ENCODE results near the gene USP10.

The USP10 gene

GRCh38 chr16:84700446-84701300 is 873 bp downstream of the USP10 start:
- DNase-seq: peak; percentile 29

DNA sequence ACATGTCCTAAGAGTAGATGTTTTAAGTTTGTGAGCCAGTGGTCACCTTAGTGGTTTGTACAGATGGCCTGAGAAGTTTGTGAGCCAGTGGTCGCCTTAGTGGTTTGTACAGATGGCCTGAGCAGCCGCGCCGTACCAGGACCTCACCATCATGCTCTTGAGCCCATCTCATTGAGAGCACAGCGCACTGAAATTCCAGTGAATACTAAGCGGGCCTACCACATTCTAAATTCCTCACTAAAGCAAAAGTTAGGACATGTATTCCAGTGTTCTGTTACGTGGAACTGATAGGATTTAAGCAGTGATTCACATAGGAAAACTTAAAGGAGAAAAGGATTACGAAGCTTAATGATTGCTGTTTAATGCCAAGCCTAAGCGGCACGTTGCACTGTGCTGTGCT is 3.9 kb downstream of the USP10 start:
- no peak for DNase-seq

DNA sequence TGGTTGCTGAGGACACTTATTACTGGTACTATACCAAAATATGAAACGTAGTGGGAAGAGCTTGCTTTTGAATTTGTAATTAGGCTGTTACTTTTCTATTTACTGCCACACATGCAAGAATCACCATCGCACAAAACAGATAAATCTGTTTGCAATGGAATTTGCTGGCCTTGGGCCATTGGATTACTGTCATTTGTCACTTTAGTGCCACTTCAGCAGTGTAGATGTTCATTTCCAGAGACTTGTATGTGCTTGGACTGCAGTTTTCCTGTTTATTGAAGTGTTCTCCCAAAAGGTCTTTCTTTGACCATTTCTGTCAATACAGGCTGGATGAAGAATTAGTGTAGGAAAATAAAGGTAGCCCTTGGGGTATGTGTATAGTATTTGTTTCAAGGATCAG is 4.5 kb downstream of the USP10 start:
- no peak for DNase-seq

DNA sequence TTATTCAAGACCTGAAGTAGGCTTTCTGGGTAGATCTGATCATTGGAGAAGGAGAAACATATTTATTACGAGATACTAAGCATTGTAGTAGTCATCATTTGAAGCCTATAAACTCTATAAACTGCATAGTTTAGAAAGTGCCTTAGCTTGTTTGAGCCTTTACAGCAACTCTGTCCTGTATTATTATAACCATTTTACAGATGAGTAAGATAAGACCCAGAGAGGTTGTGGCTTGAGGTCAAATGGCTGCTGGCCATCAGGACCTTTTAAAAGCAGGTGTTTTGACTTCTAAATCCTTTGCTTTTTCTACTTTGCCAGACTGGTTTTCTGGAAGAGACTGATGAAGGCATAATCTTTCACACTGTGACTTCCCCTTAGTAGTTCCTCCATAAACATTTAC is 7.1 kb downstream of the USP10 start:
- DNase-seq: no peak

DNA sequence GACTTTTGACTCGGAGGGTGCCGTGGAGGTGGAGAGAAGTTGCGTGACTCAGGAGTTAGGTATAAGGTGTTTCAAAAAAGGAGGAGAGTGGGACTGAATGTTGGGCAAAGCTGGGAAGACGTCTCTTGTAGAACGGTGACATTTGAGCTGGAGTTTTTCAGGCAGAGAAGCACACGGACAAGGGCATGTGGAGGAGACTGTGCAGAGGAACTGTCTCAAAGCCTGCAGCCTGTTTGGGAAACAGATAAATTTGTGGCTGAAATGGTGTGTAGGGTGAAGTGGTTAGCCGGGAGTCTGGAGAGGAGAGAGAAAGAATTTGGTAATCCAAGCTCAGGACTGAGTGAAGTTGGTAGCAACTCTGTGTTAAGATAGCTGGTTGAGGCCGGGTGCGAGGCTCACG is 9.8 kb downstream of the USP10 start:
- no peak for DNase-seq

GRCh38 chr16:84710686-84711085 is 10.9 kb downstream of the USP10 start:
- DNase-seq: no peak

GRCh38 chr16:84712138-84712671 is 12.4 kb downstream of the USP10 start:
- DNase-seq: no peak

GRCh38 chr16:84712801-84713775 is 13.3 kb downstream of the USP10 start:
- DNase-seq: no peak

DNA sequence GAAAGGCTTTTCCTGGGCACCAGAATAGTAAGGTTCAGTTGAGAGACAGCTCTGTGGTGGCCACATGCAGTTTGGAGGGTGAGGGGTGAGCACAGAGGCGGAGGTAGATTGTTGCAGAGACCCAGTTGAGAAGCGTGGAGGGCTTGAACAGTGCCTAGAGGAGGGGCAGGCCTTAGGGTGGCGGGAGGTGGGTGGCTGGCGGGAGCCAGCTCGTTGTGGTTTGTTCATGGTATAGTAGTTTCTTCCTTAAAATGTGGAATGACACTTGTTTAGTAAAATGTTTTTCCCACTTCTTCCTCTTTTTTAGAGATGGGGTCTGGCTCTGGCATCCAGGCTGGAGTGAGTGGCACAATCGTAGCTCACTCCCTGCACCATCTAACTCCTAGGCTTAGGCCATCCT is 14.2 kb downstream of the USP10 start:
- DNase-seq: no peak

DNA sequence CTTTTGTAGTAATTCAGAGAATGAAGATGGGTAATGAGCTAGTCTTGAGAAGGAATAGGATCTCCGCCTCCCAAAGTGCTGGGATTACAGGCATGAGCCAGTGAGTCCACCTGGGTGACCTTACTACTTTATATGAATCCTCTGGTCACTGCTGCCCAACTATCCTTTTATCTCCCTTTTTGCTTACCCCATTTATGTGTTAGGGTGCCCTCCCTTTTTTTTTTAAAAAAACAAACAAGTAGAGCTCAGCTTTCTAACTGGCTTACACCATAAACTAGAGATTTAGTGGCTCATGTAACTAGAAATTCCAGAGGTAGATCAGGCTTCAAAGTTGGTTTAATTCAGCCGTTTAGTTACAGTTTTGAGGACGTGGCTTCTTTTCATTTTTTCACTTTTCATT is 15.6 kb downstream of the USP10 start:
- DNase-seq: no peak

GRCh38 chr16:84715854-84716253 is 16.1 kb downstream of the USP10 start:
- no peak for DNase-seq

- no peak for DNase-seq
Observed at GRCh38 chr16:84716740-84717139, 16.9 kb downstream of the USP10 start.

- no peak for DNase-seq
Observed at GRCh38 chr16:84717484-84717883, 17.7 kb downstream of the USP10 start.

- peak; percentile 21 for DNase-seq
Observed at GRCh38 chr16:84720177-84720579, 20.4 kb downstream of the USP10 start.

DNA sequence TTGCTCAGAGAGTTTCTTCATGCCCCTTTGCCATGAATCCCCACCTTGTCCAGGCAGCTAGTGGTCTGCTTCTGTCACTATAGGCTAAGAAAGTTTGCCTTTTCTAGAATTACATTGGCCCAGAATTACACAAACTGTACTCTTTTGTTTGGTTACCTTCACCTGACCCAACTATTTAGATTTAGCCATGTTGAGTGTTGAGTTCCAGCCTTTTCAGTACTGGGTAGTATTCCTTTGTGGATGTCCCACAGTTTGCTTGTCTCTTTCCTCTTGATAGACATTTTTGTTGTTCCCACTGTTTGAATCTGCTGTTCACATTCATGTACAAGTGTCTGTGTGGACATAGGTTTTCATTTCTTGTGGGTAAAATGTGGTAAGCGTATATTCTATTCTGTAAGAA is 22.3 kb downstream of the USP10 start:
- no peak for DNase-seq

DNA sequence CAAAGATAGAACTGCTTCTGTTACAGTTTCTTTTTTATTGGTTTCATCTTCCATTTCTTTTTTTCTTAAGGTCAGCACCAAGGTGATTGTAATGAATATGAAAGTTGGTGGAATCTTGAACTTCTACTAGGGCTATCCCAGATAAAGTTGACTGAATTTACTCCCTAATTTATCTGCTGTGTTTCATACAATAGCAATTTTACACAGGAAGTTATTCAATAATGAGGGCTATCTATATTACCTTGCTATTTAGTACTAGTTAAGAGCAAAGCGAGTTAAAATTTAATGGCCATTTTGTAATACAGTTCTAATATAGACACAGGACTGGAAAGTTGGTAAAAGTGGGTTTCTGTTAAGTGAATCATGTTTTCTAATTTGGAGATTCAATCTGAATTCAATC is 24.1 kb downstream of the USP10 start:
- no peak for DNase-seq

- DNase-seq: peak; percentile 19
Observed at GRCh38 chr16:84724606-84725309, 25.0 kb downstream of the USP10 start.

DNA sequence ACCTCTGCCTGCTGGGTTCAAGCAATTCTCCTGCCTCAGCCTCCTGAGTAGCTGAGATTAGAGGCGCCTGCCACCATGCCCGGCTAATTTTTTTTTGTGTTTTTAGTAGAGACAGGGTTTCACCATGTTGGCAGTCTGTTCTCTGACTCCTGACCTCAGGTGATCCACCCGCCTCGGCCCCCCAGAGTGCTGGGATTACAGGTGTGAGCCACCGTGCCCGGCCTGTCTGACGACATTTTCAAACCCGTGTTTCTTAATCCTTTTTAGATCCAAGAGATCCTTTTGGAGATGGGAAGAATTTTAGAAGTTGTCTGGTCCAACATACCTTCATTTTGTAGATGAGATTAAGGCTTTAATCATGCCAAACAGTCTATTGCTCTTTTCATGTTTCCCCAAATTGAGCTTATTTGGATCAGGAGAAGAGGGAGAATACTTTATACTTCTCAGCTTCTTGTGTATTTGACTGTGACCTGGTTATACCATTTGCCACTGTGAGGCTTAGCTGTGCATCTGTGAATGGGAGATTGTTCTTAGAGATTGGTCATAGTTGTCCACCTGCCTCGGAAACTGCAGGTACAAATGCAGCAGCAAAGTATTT is 25.8 kb downstream of the USP10 start:
- no peak for DNase-seq

DNA sequence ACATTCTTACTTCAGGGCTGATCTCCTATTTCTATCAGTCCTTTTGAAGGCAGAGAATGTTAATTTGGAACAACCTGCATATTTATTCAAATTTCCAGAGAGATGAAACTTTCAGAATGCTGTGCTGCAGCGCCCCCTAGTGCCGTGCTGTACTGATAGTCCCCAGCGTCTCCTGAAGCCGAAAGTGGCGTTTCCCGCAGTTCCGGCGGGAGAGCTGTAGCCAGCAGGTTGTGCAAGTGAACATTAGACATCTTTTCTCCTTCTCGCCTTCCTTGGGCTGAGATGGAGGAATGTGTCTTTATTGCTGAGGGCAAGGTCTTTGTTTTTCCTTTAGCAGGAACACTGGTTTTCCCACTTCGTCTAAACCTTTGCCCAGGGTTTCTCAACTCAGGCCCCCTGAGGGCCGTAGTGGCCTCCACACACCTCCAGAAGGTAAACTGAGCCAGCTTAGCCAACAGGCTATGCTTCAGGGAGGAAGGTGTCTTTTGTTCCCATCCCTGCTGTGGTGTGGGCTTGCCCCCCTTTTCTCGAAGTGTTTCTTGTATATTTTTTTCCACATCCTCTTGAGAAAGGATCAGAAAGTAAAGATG is 26.4 kb downstream of the USP10 start:
- peak; percentile 68 for DNase-seq

GRCh38 chr16:84726669-84727467 is 27.1 kb downstream of the USP10 start:
- no peak for DNase-seq

- no peak for DNase-seq
Observed at GRCh38 chr16:84728853-84729424, 29.1 kb downstream of the USP10 start.
